Nephron (organoid): ENCODE data around the gene HNRNPUL2.

Source experiments
- H3K27ac Mint-ChIP-seq, 3 experiments: 2 replicates each; pipeline ENCODE4 v1.8.0; 2020; ENCODE audit warnings: mixed read lengths in 3 of 3, mild to moderate bottlenecking in 2 of 3, moderate library complexity in 1 of 3
- H3K27me3 Mint-ChIP-seq: 2 replicates; pipeline ENCODE4 v1.8.0; 2021; ENCODE audit warnings: low read depth, mild to moderate bottlenecking, moderate library complexity, mixed read lengths
- H3K36me3 Mint-ChIP-seq: 2 replicates; pipeline ENCODE4 v1.8.0; 2020; ENCODE audit warnings: low read depth, mixed read lengths
- H3K4me1 Mint-ChIP-seq: 2 replicates; pipeline ENCODE4 v1.8.0; 2020; ENCODE audit warnings: mixed read lengths
- H3K4me3 Mint-ChIP-seq, 3 experiments: 2 replicates each; pipeline ENCODE4 v1.8.0; 2020; ENCODE audit warnings: mild to moderate bottlenecking in 3 of 3, mixed read lengths in 3 of 3, moderate library complexity in 2 of 3
- H3K9me3 Mint-ChIP-seq: 2 replicates; pipeline ENCODE4 v1.8.0; 2020; ENCODE audit warnings: mixed read lengths
- CTCF ChIP-seq, 3 experiments: fragments of 200-600 bp; sonication (generic); IDR thresholded peaks; one replicate each; pipeline ENCODE4 v1.5.0; 2021; ENCODE audit warnings: antibody characterized with exemption in 3 of 3; ENCODE audit not compliant: unreplicated experiment in 3 of 3

Gene HNRNPUL2

GRCh38 chr11:62724171-62724570 lies 3.1 kb downstream of the HNRNPUL2 start:
- TF ChIP-seq CTCF (IDR thresholded peaks at IDR 0.05; ENCODE audit: unreplicated experiment in 3 of 3), result no peak
- H3K27me3 Mint-ChIP-seq, result no peaks in the 10 kb centered on the region
- H3K9me3 Mint-ChIP-seq, result no peaks in the 10 kb centered on the region
- H3K4me3 Mint-ChIP-seq, result peak overlapping the region; percentile 87 to 98 (median 91)
- H3K4me1 Mint-ChIP-seq, result peaks cover 39% of the 10 kb centered on the region
- peak overlapping the region; percentile 15 to 100 (median 15) for H3K27ac Mint-ChIP-seq
- peaks cover 58% of the 10 kb centered on the region for H3K36me3 Mint-ChIP-seq

- Mint-ChIP-seq H3K27ac (peak overlapping the region; percentile 7 to 59 (median 49)), H3K4me1 (peaks cover 30% of the 10 kb centered on the region), H3K36me3 (peaks cover 76% of the 10 kb centered on the region), H3K9me3 (no peaks in the 10 kb centered on the region), H3K27me3 (no peaks in the 10 kb centered on the region), H3K4me3 (peak overlapping the region; percentile 48 to 69 (median 67))
- peak in 1 of 3 experiments; percentile 12 for TF ChIP-seq CTCF (IDR thresholded peaks at IDR 0.05; ENCODE audit: unreplicated experiment in 3 of 3)
These were observed 5.3 kb downstream of the HNRNPUL2 start for GRCh38 chr11:62721994-62722393.

- Mint-ChIP-seq H3K9me3 (no peaks in the 10 kb centered on the region), H3K4me1 (peaks cover 15% of the 10 kb centered on the region), H3K36me3 (peaks cover 92% of the 10 kb centered on the region), H3K27me3 (no peaks in the 10 kb centered on the region), H3K27ac (no peak overlapping the region), H3K4me3 (no peak overlapping the region)
- no peak for TF ChIP-seq CTCF (IDR thresholded peaks at IDR 0.05; ENCODE audit: unreplicated experiment in 3 of 3)
These were observed 7.8 kb downstream of the HNRNPUL2 start for GRCh38 chr11:62719302-62719978.

GRCh38 chr11:62716816-62717215 lies 10.4 kb downstream of the HNRNPUL2 start:
- no peak overlapping the region for H3K4me3 Mint-ChIP-seq
- no peak overlapping the region for H3K27ac Mint-ChIP-seq
- no peaks in the 10 kb centered on the region for H3K9me3 Mint-ChIP-seq
- H3K36me3 Mint-ChIP-seq, result peaks cover 89% of the 10 kb centered on the region
- peaks cover 10% of the 10 kb centered on the region for H3K4me1 Mint-ChIP-seq
- no peak for TF ChIP-seq CTCF (IDR thresholded peaks at IDR 0.05; ENCODE audit: unreplicated experiment in 3 of 3)
- H3K27me3 Mint-ChIP-seq, result no peaks in the 10 kb centered on the region

- Mint-ChIP-seq H3K36me3 (peaks cover 86% of the 10 kb centered on the region), H3K4me3 (no peak overlapping the region), H3K9me3 (no peaks in the 10 kb centered on the region), H3K27ac (peak overlapping the region in 1 of 3 experiments; percentile 58), H3K4me1 (peaks cover 10% of the 10 kb centered on the region), H3K27me3 (no peaks in the 10 kb centered on the region)
- no peak for TF ChIP-seq CTCF (IDR thresholded peaks at IDR 0.05; ENCODE audit: unreplicated experiment in 3 of 3)
These were observed 11.1 kb downstream of the HNRNPUL2 start for GRCh38 chr11:62716206-62716605.
